HCT116 (cell line): ENCODE data around the gene F10. TPM values are rescaled to one million over a fixed set of nuclear protein-coding genes. Genes with fewer than 3 reads are reported as not detected.

Experiments used
- ATAC-seq: fragments of 200-7000 bp; cut with Tn5 transposase; 2 replicates; pipeline ENCODE4 v1.9.1; 2020; ENCODE audit warnings: mild to moderate bottlenecking, moderate library complexity
- BruUV-seq: library from RNA; stranded (reverse); fragments of 400-500 nt; replicated peaks from 2 replicates; lab custom pipeline; 2021; lab: Mats Ljungman, UMichigan
- CTCF ChIA-PET: fragments of 300-600 bp; sonication (Branson Sonifier 250); formaldehyde crosslinking; loops from one replicate; lab custom pipeline; 2021; ENCODE audit warnings: antibody characterized with exemption; lab: Charles Lee
- POLR2A ChIA-PET: fragments of 300-600, 350-600 bp; sonication (Branson Sonifier 250); formaldehyde crosslinking; loops from one replicate; lab custom pipeline; 2021; ENCODE audit warnings: antibody characterized with exemption; lab: Charles Lee
- RAD21 ChIA-PET, 2 experiments: fragments of 300-600 bp; sonication (Branson Sonifier 250); formaldehyde crosslinking; loops; one replicate each; lab custom pipeline; 2023; ENCODE audit warnings: low total read pairs in 2 of 2; ENCODE audit not compliant: uncharacterized antibody in 2 of 2, unreplicated experiment in 2 of 2, low non-redundant PET in 1 of 2; lab: Charles Lee
- DNase-seq: peaks from one replicate; pipeline ENCODE4 v3.0.0-alpha.2; 2010; ENCODE audit warnings: low read depth, low spot score
- H2AFZ ChIP-seq: fragments of 200-600 bp; shearing (Covaris generic), sonication (generic); 2 replicates; pipeline ENCODE4 v1.6.1; 2017; ENCODE audit warnings: low read depth, mixed run types, mixed read lengths, antibody characterized with exemption, low read length; ENCODE audit not compliant: poor library complexity, severe bottlenecking
- H3K27ac ChIP-seq: 2 replicates; pipeline ENCODE4 v1.5.1; 2012; ENCODE audit warnings: low read depth, low read length
- H3K27me3 ChIP-seq: fragments of 200-600 bp; sonication (generic); 2 replicates; pipeline ENCODE4 v1.6.1; 2016; ENCODE audit warnings: mixed run types, low read length, mixed read lengths; ENCODE audit not compliant: insufficient read depth
- H3K36me3 ChIP-seq, 2 experiments: fragments of 200-500 bp in 1 of 2; fragments of 200-600 bp in 1 of 2; sonication (Bioruptor generic) in 1 of 2; sonication (generic) in 1 of 2; 2 replicates each; pipeline versions ENCODE4 v1.5.1 to v1.6.1; 2014 to 2016; ENCODE audit warnings: low read length in 2 of 2, inconsistent platforms in 1 of 2, mixed read lengths in 1 of 2, mixed run types in 1 of 2; ENCODE audit not compliant: insufficient read depth in 2 of 2, control insufficient read depth in 1 of 2
- H3K4me1 ChIP-seq, 2 experiments: fragments of 200-600 bp in 1 of 2; sonication (generic) in 1 of 2; 2 replicates each; pipeline versions ENCODE4 v1.5.1 to v1.6.1; 2012 to 2017; ENCODE audit warnings: low read length in 2 of 2, inconsistent platforms in 1 of 2, mild to moderate bottlenecking in 1 of 2, mixed read lengths in 1 of 2, mixed run types in 1 of 2, moderate library complexity in 1 of 2; ENCODE audit not compliant: insufficient read depth in 2 of 2, control insufficient read depth in 1 of 2
- H3K4me2 ChIP-seq: fragments of 200-600 bp; sonication (generic); 2 replicates; pipeline ENCODE4 v1.6.1; 2017; ENCODE audit warnings: mixed run types, low read length, mixed read lengths
- H3K4me3 ChIP-seq, 2 experiments: fragments of 200-600 bp in 1 of 2; sonication (generic) in 1 of 2; replicated peaks in 1 of 2; 2 replicates each; pipeline ENCODE4 v1.5.1; 2011 to 2016; ENCODE audit warnings: low read length in 2 of 2, control low read depth in 1 of 2, low read depth in 1 of 2, mild to moderate bottlenecking in 1 of 2, mixed read lengths in 1 of 2, mixed run types in 1 of 2
- H3K79me2 ChIP-seq: fragments of 200-600 bp; sonication (generic); 2 replicates; pipeline ENCODE4 v1.6.1; 2017; ENCODE audit warnings: mild to moderate bottlenecking, mixed run types, low read length, moderate library complexity, mixed read lengths; ENCODE audit not compliant: insufficient read depth
- H3K9ac ChIP-seq: fragments of 200-600 bp; sonication (generic); 2 replicates; pipeline ENCODE4 v1.6.1; 2016; ENCODE audit warnings: low read length, mixed read lengths
- H3K9me2 ChIP-seq: fragments of 200-600 bp; sonication (generic), shearing (Covaris generic); 2 replicates; pipeline ENCODE4 v1.6.1; 2017; ENCODE audit warnings: mixed run types, mild to moderate bottlenecking, moderate library complexity; ENCODE audit not compliant: insufficient read depth
- H3K9me3 ChIP-seq, 2 experiments: fragments of 200-500 bp in 1 of 2; fragments of 200-600 bp in 1 of 2; sonication (Bioruptor generic) in 1 of 2; sonication (generic) in 1 of 2; 2 replicates each; pipeline ENCODE4 v1.6.1; 2014 to 2017; ENCODE audit warnings: low read length in 2 of 2, mixed read lengths in 2 of 2, inconsistent platforms in 1 of 2, low read depth in 1 of 2, mild to moderate bottlenecking in 1 of 2, mixed run types in 1 of 2, moderate library complexity in 1 of 2; ENCODE audit not compliant: control insufficient read depth in 1 of 2, insufficient read depth in 1 of 2
- H4K20me1 ChIP-seq: fragments of 200-600 bp; sonication (generic), shearing (Covaris generic); 2 replicates; pipeline ENCODE4 v1.6.1; 2017; ENCODE audit warnings: mixed run types, mild to moderate bottlenecking, moderate library complexity; ENCODE audit not compliant: insufficient read depth
- CBX3 ChIP-seq: IDR thresholded peaks from 2 replicates; pipeline ENCODE4 v1.6.1; 2012; ENCODE audit warnings: low read depth
- CEBPB ChIP-seq: IDR thresholded peaks from 2 replicates; pipeline ENCODE4 v1.6.1; 2012; ENCODE audit warnings: low read depth
- EGR1 ChIP-seq: IDR thresholded peaks from 2 replicates; pipeline ENCODE4 v1.6.1; 2012; ENCODE audit warnings: low read depth
- FOSL1 ChIP-seq: IDR thresholded peaks from 2 replicates; pipeline ENCODE4 v1.6.1; 2012; ENCODE audit warnings: low read depth
- POLR2A ChIP-seq: IDR thresholded peaks from 2 replicates; pipeline ENCODE4 v1.7.0; 2011; ENCODE audit warnings: borderline replicate concordance; ENCODE audit not compliant: insufficient read depth, insufficient read length; ENCODE audit errors: extremely low read depth
- POLR2AphosphoS5 ChIP-seq: IDR thresholded peaks from 2 replicates; pipeline ENCODE4 v1.6.1; 2011; ENCODE audit warnings: mild to moderate bottlenecking, low read depth, low read length, moderate library complexity
- SIN3A ChIP-seq: IDR thresholded peaks from 2 replicates; pipeline ENCODE4 v1.6.1; 2012; ENCODE audit warnings: low read depth
- SRF ChIP-seq: IDR thresholded peaks from 2 replicates; pipeline ENCODE4 v1.6.1; 2012; ENCODE audit warnings: low read depth
- ZNF274 ChIP-seq: fragments of 200-500 bp; sonication (Bioruptor generic); IDR thresholded peaks from 2 replicates; pipeline ENCODE4 v1.6.1; 2014; ENCODE audit warnings: mild to moderate bottlenecking, low read depth, low read length, inconsistent platforms
- intact Hi-C: fragments of 100-400 bp; cut with micrococcal nuclease; formaldehyde crosslinking; loops from 2 replicates; pipeline ENCODE4 v1.10.0; 2022
- total RNA-seq: library from RNA; stranded (reverse); gene quantifications from one replicate; pipeline ENCODE4 v1.2.1, GENCODE V29; 2021; ENCODE audit not compliant: unreplicated experiment
- TF ChIP-seq, protein P1 (sequence below): IDR thresholded peaks from 2 replicates; pipeline ENCODE4 v1.6.1; 2012
- TF ChIP-seq, protein P2 (sequence below), 3 experiments: fragments of 200-600 bp in 1 of 3; sonication (generic) in 1 of 3; IDR thresholded peaks in 2 of 3; conservative IDR thresholded peaks in 1 of 3; 2 replicates each; pipeline ENCODE4 v1.5.1; 2012 to 2017; ENCODE audit warnings: low read depth in 2 of 3, low read length in 2 of 3, antibody characterized with exemption in 1 of 3, borderline replicate concordance in 1 of 3, control low read depth in 1 of 3, mild to moderate bottlenecking in 1 of 3, mixed read lengths in 1 of 3, mixed run types in 1 of 3, moderate library complexity in 1 of 3; ENCODE audit not compliant: insufficient read depth in 1 of 3

F10 gene
- total RNA-seq, 1 experiment from 2014 or later: 4.0 TPM

DNA sequence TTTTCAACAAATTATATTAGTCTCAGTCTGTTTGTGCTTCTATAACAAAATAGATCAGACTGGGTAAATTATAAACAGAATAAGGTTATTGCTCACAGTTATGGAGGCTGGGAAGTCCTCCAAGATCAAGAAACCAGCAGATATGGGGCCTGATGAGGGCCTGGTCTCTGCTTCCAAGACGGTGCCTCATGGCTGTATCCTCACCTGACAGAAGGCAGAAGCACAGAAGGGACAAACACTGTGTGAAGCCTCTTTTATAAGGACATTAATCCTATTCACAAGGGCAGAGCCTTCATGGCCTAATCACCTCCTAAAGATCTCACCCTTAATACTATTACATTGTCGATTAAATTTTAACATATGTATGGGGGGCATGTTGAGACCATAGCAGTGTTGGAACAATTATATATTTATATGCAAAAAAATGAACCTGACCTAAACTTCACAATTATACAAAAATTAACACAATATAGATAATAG, 12.7 kb downstream of the F10 start:
- Histone ChIP-seq H3K4me1 (no peaks in the 10 kb centered on the region), H3K79me2 (no peaks in the 10 kb centered on the region), H3K4me2 (no peak overlapping the region), H3K36me3 (no peaks in the 10 kb centered on the region), H3K27me3 (peaks cover 11% of the 10 kb centered on the region; the same call in 1 of the 2 replicates), H3K27ac (no peak overlapping the region), H3K9me2 (no peaks in the 10 kb centered on the region), H3K9ac (no peak overlapping the region), H2AFZ (no peak overlapping the region), H4K20me1 (no peaks in the 10 kb centered on the region), H3K4me3 (no peak overlapping the region), H3K9me3 (no peaks in the 10 kb centered on the region)
- no TSS peak for BruUV-seq
- no peak for TF ChIP-seq SRF
- no peak for TF ChIP-seq POLR2A
- TF ChIP-seq, protein P1, sequence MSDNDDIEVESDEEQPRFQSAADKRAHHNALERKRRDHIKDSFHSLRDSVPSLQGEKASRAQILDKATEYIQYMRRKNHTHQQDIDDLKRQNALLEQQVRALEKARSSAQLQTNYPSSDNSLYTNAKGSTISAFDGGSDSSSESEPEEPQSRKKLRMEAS: no peak
- no peak for TF ChIP-seq EGR1
- no peak for TF ChIP-seq CBX3
- TF ChIP-seq ZNF274: no peak
- no peak for TF ChIP-seq CEBPB
- no peak for TF ChIP-seq FOSL1
- TF ChIP-seq SIN3A: no peak
- TF ChIP-seq, protein P2, sequence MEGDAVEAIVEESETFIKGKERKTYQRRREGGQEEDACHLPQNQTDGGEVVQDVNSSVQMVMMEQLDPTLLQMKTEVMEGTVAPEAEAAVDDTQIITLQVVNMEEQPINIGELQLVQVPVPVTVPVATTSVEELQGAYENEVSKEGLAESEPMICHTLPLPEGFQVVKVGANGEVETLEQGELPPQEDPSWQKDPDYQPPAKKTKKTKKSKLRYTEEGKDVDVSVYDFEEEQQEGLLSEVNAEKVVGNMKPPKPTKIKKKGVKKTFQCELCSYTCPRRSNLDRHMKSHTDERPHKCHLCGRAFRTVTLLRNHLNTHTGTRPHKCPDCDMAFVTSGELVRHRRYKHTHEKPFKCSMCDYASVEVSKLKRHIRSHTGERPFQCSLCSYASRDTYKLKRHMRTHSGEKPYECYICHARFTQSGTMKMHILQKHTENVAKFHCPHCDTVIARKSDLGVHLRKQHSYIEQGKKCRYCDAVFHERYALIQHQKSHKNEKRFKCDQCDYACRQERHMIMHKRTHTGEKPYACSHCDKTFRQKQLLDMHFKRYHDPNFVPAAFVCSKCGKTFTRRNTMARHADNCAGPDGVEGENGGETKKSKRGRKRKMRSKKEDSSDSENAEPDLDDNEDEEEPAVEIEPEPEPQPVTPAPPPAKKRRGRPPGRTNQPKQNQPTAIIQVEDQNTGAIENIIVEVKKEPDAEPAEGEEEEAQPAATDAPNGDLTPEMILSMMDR (IDR thresholded peaks at IDR 0.05 in 2 of 3, conservative IDR thresholded peaks at IDR 0.05 in 1 of 3; ENCODE audit: borderline replicate concordance in 1 of 3, insufficient read depth in 1 of 3, low read depth in 2 of 3, low read length in 2 of 3): no peak
- no peak for TF ChIP-seq POLR2AphosphoS5
- ATAC-seq: no peak
- CTCF ChIA-PET: no interaction called here
- intact Hi-C loops: no loop called here
- RAD21 ChIA-PET: no interaction called here
- no peak for DNase-seq
- POLR2A ChIA-PET: no interaction called here
